Measurements from ENCODE around the gene NEXN.

Gene NEXN

DNA sequence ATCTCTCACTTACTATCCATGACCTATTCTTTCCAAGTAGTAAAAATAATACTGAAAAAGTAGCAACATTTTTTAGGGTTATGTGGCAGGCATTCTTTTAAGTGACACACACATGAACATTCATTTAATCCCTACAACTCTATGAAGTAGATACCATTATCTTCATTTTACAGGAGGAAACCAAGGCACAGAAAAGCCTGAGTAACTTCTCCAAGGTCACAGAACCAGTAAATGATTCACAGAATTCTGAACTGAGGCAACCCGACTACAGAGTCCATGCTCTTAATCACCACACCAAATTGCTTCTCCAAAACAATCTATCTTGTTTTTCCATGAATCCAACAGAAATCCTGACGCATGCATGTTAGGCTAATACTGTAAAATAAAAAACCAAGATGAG lies 73.0 kb downstream of the NEXN start:
- peaks cover 67% of the 10 kb centered on the region for H3K36me3 ChIP-seq (replicated peaks; ENCODE audit: low read depth, low read length)
- H3K79me2 ChIP-seq (ENCODE audit: low read length), result peaks cover 52% of the 10 kb centered on the region
- H3K27me3 ChIP-seq (ENCODE audit: low read depth, low read length), result no peaks in the 10 kb centered on the region
- H3K4me1 ChIP-seq (ENCODE audit: low read length), result no peaks in the 10 kb centered on the region
- no peaks in the 10 kb centered on the region for H3K9me3 ChIP-seq (ENCODE audit: insufficient read depth, low read length)
- H3K9ac ChIP-seq (ENCODE audit: low read length), result no peak overlapping the region
- peaks cover 20% of the 10 kb centered on the region for H4K20me1 ChIP-seq (ENCODE audit: insufficient read depth, low read length)
- no peak for TF ChIP-seq EZH2phosphoT487 (IDR thresholded peaks at IDR 0.05; ENCODE audit: low read depth)
- TF ChIP-seq, protein P1, sequence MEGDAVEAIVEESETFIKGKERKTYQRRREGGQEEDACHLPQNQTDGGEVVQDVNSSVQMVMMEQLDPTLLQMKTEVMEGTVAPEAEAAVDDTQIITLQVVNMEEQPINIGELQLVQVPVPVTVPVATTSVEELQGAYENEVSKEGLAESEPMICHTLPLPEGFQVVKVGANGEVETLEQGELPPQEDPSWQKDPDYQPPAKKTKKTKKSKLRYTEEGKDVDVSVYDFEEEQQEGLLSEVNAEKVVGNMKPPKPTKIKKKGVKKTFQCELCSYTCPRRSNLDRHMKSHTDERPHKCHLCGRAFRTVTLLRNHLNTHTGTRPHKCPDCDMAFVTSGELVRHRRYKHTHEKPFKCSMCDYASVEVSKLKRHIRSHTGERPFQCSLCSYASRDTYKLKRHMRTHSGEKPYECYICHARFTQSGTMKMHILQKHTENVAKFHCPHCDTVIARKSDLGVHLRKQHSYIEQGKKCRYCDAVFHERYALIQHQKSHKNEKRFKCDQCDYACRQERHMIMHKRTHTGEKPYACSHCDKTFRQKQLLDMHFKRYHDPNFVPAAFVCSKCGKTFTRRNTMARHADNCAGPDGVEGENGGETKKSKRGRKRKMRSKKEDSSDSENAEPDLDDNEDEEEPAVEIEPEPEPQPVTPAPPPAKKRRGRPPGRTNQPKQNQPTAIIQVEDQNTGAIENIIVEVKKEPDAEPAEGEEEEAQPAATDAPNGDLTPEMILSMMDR (IDR thresholded peaks at IDR 0.05; ENCODE audit: low read depth, low read length), result no peak
- H3K4me3 ChIP-seq (ENCODE audit: low read length), result no peak overlapping the region
- H3K4me2 ChIP-seq (ENCODE audit: low read length), result no peak overlapping the region
- no peak overlapping the region for H3K27ac ChIP-seq (ENCODE audit: low read length)
- no peak overlapping the region for H2AFZ ChIP-seq (ENCODE audit: low read depth, low read length)

DNA sequence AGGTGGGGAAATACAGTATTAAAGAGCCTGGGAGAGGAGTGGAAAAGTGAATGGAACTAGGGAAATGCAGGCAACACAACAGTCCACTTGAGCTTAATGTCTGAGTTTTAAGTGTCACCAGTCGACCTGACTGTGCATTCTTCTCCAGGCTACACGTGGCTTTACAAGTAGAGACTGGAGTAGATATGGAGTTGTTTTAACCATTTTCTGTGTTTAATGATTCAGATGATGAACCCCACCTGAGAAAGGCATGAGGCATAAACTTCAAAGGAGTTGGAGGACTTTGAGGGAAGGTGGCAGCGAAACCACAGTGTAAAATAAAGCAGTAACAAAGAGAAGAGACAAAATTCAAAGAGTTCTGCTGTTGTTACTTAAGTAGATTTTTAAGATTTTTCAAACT lies 77.9 kb downstream of the NEXN start:
- H3K9me3 ChIP-seq (ENCODE audit: insufficient read depth, low read length), result no peaks in the 10 kb centered on the region
- peaks cover 59% of the 10 kb centered on the region for H3K36me3 ChIP-seq (replicated peaks; ENCODE audit: low read depth, low read length)
- H2AFZ ChIP-seq (ENCODE audit: low read depth, low read length), result no peak overlapping the region
- no peak overlapping the region for H3K4me2 ChIP-seq (ENCODE audit: low read length)
- H3K27ac ChIP-seq (ENCODE audit: low read length), result no peak overlapping the region
- no peak overlapping the region for H3K9ac ChIP-seq (ENCODE audit: low read length)
- H3K4me1 ChIP-seq (ENCODE audit: low read length), result no peaks in the 10 kb centered on the region
- peaks cover 39% of the 10 kb centered on the region for H4K20me1 ChIP-seq (ENCODE audit: insufficient read depth, low read length)
- H3K4me3 ChIP-seq (ENCODE audit: low read length), result no peak overlapping the region
- no peaks in the 10 kb centered on the region for H3K27me3 ChIP-seq (ENCODE audit: low read depth, low read length)
- TF ChIP-seq, protein P1 (IDR thresholded peaks at IDR 0.05; ENCODE audit: low read depth, low read length), result no peak
- no peak for TF ChIP-seq EZH2phosphoT487 (IDR thresholded peaks at IDR 0.05; ENCODE audit: low read depth)
- H3K79me2 ChIP-seq (ENCODE audit: low read length), result peaks cover 71% of the 10 kb centered on the region

DNA sequence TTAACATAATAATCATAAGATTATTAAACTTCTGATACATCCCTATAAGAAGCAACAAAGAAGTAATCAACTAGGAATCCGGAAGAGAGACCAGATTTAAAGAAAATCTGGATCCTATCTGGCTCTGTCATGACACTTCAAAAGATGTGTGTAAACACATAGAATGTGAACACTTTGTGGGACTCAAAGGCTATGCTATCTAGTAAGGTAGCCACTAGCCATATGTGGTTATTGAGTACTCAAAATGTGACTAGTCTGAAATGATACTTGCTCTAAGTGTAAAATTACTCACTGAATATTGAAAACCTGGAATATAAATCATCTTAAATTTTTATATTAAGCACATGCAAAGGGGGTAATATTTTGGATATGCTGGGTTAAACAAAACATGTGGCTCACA lies 81.8 kb downstream of the NEXN start:
- Histone ChIP-seq H3K9me3 (ENCODE audit: insufficient read depth, low read length) (no peaks in the 10 kb centered on the region), H3K9ac (ENCODE audit: low read length) (no peak overlapping the region), H3K4me2 (ENCODE audit: low read length) (no peak overlapping the region), H3K27ac (ENCODE audit: low read length) (no peak overlapping the region), H3K4me1 (ENCODE audit: low read length) (peaks cover 6% of the 10 kb centered on the region), H3K36me3 (replicated peaks; ENCODE audit: low read depth, low read length) (peaks cover 43% of the 10 kb centered on the region), H3K4me3 (ENCODE audit: low read length) (no peak overlapping the region), H3K27me3 (ENCODE audit: low read depth, low read length) (no peaks in the 10 kb centered on the region), H2AFZ (ENCODE audit: low read depth, low read length) (no peak overlapping the region), H3K79me2 (ENCODE audit: low read length) (peaks cover 83% of the 10 kb centered on the region), H4K20me1 (ENCODE audit: insufficient read depth, low read length) (peaks cover 68% of the 10 kb centered on the region)
- TF ChIP-seq EZH2phosphoT487 (IDR thresholded peaks at IDR 0.05; ENCODE audit: low read depth), result no peak
- TF ChIP-seq, protein P1 (IDR thresholded peaks at IDR 0.05; ENCODE audit: low read depth, low read length), result no peak

DNA sequence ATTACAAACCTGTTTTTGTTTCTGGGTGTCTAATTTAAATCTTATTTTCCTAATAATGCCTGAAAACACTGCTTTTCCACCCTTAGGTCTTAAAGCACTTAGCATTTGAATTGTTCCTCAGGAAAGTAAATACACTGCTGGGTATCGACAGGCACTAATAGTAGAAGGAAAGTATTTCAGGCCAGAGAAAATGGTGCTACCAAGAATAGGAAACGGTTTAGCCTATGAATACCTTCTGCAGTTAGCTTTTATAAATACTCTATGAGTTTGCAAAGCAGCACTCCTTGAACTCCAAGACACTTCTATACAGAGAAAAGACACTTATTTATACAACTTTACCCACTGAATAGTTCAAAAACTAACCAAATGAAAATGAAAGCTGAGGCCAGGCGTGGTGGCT lies 83.7 kb downstream of the NEXN start:
- H4K20me1 ChIP-seq (ENCODE audit: insufficient read depth, low read length), result peaks cover 87% of the 10 kb centered on the region

More for the DNA sequence above, 83.7 kb downstream of the NEXN start:
- Histone ChIP-seq H3K4me2 (ENCODE audit: low read length) (no peak overlapping the region), H3K4me3 (ENCODE audit: low read length) (no peak overlapping the region), H3K79me2 (ENCODE audit: low read length) (peaks cover 96% of the 10 kb centered on the region), H3K36me3 (replicated peaks; ENCODE audit: low read depth, low read length) (peaks cover 45% of the 10 kb centered on the region), H3K9me3 (ENCODE audit: insufficient read depth, low read length) (no peaks in the 10 kb centered on the region), H3K27ac (ENCODE audit: low read length) (no peak overlapping the region), H3K9ac (ENCODE audit: low read length) (no peak overlapping the region), H2AFZ (ENCODE audit: low read depth, low read length) (no peak overlapping the region), H3K27me3 (ENCODE audit: low read depth, low read length) (no peaks in the 10 kb centered on the region), H3K4me1 (ENCODE audit: low read length) (peaks cover 25% of the 10 kb centered on the region)
- TF ChIP-seq, protein P1 (IDR thresholded peaks at IDR 0.05; ENCODE audit: low read depth, low read length), result no peak
- TF ChIP-seq EZH2phosphoT487 (IDR thresholded peaks at IDR 0.05; ENCODE audit: low read depth), result no peak
